Neutrophil (primary cell): ENCODE data around the gene CFB.
"Not testable (repeated sequence)": the region's sequence is repeated elsewhere in the genome, so short reads cannot be mapped to it uniquely, and the experiment has no call there.

Experiments
- H3K27ac ChIP-seq: fragments of 200-600 bp; sonication (generic); 2 replicates; pipeline ENCODE4 v1.5.1; 2016; ENCODE audit warnings: mild to moderate bottlenecking, moderate library complexity
- H3K27me3 ChIP-seq: fragments of 200-600 bp; sonication (generic); 2 replicates; pipeline ENCODE4 v1.6.0; 2016; ENCODE audit warnings: mild to moderate bottlenecking
- H3K36me3 ChIP-seq: fragments of 200-600 bp; sonication (generic); 2 replicates; pipeline ENCODE4 v1.5.1; 2017
- H3K4me1 ChIP-seq, 2 experiments: fragments of 200-600 bp in 1 of 2; sonication (generic) in 1 of 2; 1 replicate in 1 of 2; 2 replicates in 1 of 2; pipeline versions ENCODE4 v1.5.1 to v1.6.1; 2013 to 2016; ENCODE audit warnings: low read depth in 1 of 2, low read length in 1 of 2, mild to moderate bottlenecking in 1 of 2, moderate library complexity in 1 of 2; ENCODE audit not compliant: control insufficient read depth in 1 of 2, insufficient read depth in 1 of 2
- H3K4me3 ChIP-seq, 2 experiments: fragments of 200-600 bp in 1 of 2; sonication (generic) in 1 of 2; 1 replicate in 1 of 2; 2 replicates in 1 of 2; pipeline ENCODE4 v1.5.1; 2013 to 2016; ENCODE audit warnings: low read depth in 1 of 2, low read length in 1 of 2, mild to moderate bottlenecking in 1 of 2, moderate library complexity in 1 of 2
- H3K9me3 ChIP-seq: fragments of 200-600 bp; sonication (generic); 2 replicates; pipeline ENCODE4 v1.5.1; 2016
- TF ChIP-seq, protein P1 (sequence below): fragments of 200-600 bp; sonication (generic); IDR thresholded peaks from 2 replicates; pipeline ENCODE4 v1.5.1; 2016; ENCODE audit warnings: antibody characterized with exemption

The CFB gene

DNA sequence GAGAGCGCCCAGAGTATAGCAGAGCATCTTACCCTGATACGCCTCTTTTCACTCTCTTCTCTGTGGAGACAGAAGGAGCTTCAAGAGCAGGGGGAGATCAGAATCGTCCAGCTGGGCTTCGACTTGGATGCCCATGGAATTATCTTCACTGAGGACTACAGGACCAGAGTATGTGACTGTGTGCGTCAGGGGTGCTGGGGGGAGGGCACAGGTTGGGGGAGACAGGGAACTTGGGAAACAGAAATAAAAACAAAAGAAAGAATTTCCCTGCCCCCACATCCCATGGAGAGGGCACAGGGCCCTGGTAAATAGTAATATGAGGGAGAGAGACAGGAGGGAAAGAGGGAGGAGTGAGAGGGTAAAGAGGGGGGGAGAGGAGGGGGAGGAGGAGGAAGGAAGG, 32.9 kb downstream of the CFB start:
- no peak overlapping the region for H3K27ac ChIP-seq

DNA sequence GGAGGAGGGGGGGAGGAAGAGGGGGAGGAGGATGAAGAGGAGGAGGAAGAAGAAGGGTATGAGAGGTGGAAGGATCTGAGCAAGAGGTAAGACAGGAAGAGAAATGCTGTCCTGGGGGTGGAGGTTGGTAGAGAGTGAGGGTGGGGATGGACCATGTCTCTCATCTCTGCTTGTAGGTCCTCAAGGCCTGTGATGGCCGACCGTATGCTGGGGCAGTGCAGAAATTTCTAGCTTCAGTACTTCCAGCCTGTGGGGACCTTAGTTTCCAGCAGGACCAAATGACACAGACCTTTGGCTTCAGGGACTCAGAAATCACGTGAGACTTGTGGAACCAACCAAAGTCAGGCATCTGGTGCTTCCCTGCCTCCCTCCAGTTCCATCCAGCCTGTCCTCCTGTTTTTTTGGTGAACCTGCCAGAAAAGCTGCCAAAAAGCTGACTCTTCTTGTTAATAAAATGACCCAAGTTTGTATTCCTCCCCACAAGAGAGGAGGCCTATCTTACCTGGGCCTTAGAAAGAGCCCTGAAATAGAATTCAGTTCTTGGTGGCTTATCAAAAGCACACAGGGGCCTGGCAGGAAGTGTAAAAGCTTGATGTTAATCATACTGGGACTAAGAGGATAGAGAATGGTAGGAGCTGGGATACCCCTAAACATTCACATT, 33.5 kb downstream of the CFB start:
- H3K4me1 ChIP-seq, result no peaks in the 10 kb centered on the region
- no peak overlapping the region for H3K4me3 ChIP-seq
- TF ChIP-seq, protein P1, sequence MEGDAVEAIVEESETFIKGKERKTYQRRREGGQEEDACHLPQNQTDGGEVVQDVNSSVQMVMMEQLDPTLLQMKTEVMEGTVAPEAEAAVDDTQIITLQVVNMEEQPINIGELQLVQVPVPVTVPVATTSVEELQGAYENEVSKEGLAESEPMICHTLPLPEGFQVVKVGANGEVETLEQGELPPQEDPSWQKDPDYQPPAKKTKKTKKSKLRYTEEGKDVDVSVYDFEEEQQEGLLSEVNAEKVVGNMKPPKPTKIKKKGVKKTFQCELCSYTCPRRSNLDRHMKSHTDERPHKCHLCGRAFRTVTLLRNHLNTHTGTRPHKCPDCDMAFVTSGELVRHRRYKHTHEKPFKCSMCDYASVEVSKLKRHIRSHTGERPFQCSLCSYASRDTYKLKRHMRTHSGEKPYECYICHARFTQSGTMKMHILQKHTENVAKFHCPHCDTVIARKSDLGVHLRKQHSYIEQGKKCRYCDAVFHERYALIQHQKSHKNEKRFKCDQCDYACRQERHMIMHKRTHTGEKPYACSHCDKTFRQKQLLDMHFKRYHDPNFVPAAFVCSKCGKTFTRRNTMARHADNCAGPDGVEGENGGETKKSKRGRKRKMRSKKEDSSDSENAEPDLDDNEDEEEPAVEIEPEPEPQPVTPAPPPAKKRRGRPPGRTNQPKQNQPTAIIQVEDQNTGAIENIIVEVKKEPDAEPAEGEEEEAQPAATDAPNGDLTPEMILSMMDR, result no peak
- no peak overlapping the region for H3K27ac ChIP-seq
- H3K9me3 ChIP-seq, result no peaks in the 10 kb centered on the region
- H3K36me3 ChIP-seq, result peaks cover 15% of the 10 kb centered on the region
- no peaks in the 10 kb centered on the region for H3K27me3 ChIP-seq

More for the DNA sequence above, 32.9 kb downstream of the CFB start:
- H3K4me3 ChIP-seq, result no peak overlapping the region
- no peaks in the 10 kb centered on the region for H3K9me3 ChIP-seq
- no peaks in the 10 kb centered on the region for H3K27me3 ChIP-seq
- peaks cover 15% of the 10 kb centered on the region for H3K36me3 ChIP-seq
- TF ChIP-seq, protein P1, result no peak
- no peaks in the 10 kb centered on the region for H3K4me1 ChIP-seq

DNA sequence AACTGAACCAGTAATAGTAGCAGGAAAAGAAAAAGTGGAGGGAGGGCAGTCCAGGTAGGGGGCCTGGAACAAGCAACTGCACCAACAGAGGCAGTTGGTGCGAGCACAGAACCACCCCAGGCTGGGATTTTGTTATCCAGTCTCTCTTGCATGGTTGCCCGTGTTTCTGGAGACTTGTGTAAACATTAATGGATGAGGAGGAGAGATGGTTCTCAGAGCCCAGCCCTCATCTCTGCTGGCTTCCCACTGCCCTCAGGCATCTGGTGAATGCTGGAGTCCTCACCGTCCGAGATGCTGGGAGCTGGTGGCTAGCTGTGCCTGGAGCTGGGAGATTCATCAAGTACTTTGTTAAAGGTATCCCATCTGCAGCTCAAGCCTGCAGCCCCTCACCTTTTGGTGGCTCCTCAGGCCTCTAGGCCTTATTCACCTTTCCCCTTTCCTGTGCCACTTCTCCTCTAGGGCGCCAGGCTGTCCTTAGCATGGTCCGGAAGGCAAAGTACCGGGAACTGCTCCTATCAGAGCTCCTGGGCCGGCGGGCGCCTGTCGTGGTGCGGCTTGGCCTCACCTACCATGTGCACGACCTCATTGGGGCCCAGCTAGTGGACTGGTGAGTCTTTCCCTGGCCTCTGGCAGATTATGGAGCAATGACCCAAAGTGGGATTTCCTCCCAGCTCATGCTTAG, 34.4 kb downstream of the CFB start:
- H3K4me1 ChIP-seq, H3K4me3 ChIP-seq, H3K27me3 ChIP-seq, H3K27ac ChIP-seq, H3K9me3 ChIP-seq: not testable (repeated sequence)
- peaks cover 15% of the 10 kb centered on the region for H3K36me3 ChIP-seq

DNA sequence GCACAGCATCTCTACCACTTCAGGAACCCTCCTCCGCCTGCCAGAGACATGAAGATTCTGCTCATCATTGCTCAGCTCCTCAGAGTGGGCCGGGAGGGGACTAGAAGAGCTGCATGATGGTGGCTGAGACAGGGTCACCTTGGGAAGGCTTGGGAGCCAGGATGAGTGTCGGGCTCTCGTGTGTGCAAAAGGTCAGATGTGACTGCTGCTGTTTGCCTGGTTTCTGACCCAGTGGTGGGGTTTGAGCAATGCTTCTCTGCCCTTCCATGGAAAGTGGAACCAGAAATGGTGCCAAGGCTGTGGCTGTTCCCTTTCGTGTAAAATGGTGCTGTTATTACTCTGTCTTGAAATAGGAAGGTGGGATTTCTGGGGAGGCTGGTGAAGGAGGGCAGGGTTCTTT, 35.1 kb downstream of the CFB start:
- not testable (repeated sequence) for H3K4me3 ChIP-seq, H3K4me1 ChIP-seq, H3K27me3 ChIP-seq, H3K9me3 ChIP-seq, H3K27ac ChIP-seq
- peaks cover 15% of the 10 kb centered on the region for H3K36me3 ChIP-seq

DNA sequence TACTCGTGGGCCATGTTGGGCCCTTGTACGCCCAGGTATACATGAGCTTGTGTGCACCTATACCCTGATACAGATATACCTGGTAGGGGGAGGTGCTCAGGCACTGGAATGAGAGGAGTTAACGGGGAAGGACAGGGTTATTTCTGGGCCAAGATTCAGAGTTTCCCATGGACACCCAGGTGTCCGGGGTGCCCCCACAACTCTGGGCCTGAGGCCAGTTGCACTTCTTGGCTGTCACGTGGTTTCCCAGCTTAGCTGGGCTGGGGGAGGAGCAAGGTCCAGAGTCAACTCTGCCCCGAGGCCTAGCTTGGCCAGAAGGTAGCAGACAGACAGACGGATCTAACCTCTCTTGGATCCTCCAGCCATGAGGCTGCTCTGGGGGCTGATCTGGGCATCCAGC, 35.8 kb downstream of the CFB start, which contains the start of gene C4A:
TSS of gene C4A (plus strand) at position 314 of the 400 bp plus-strand sequence. CDS start at position 365, 51 bp downstream.
- not testable (repeated sequence) for H3K4me1 ChIP-seq, H3K4me3 ChIP-seq, H3K9me3 ChIP-seq, H3K27me3 ChIP-seq, H3K27ac ChIP-seq
- peaks cover 15% of the 10 kb centered on the region for H3K36me3 ChIP-seq

DNA sequence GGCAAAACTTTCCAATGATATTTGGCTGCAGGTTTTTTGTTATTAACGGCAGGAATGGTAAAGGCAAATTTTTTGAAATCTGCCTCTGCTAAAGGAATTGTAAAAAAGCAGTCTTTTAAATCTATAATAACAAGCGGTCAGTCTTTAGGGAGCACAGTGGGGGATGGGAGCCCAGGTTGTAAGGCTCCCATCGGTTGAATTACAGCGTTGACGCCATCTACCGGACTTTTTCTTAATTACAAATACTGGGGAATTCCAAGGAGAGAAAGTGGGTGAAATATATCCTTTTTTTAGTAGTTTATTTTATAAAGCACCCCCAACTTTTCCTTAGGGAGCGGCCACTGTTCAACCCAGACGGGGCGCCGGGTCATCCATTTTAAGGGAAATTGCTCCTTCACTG, 43.5 kb downstream of the CFB start:
- not testable (repeated sequence) for H3K4me1 ChIP-seq, H3K9me3 ChIP-seq, H3K27me3 ChIP-seq, H3K36me3 ChIP-seq, H3K27ac ChIP-seq, H3K4me3 ChIP-seq

DNA sequence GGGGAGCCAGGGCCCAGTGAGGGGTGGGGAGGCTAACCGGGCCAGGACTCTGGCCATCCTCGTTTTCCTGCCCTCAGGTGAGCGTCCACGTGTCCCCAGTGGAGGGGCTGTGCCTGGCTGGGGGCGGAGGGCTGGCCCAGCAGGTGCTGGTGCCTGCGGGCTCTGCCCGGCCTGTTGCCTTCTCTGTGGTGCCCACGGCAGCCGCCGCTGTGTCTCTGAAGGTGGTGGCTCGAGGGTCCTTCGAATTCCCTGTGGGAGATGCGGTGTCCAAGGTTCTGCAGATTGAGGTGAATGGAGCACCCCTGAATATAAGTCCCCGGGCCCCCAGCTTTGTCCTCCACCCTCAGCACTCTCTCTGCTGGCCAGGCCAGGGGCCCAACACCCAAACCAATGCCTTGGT, 48.5 kb downstream of the CFB start:
- not testable (repeated sequence) for H3K4me1 ChIP-seq, H3K27ac ChIP-seq, H3K27me3 ChIP-seq, H3K9me3 ChIP-seq, H3K4me3 ChIP-seq, H3K36me3 ChIP-seq

DNA sequence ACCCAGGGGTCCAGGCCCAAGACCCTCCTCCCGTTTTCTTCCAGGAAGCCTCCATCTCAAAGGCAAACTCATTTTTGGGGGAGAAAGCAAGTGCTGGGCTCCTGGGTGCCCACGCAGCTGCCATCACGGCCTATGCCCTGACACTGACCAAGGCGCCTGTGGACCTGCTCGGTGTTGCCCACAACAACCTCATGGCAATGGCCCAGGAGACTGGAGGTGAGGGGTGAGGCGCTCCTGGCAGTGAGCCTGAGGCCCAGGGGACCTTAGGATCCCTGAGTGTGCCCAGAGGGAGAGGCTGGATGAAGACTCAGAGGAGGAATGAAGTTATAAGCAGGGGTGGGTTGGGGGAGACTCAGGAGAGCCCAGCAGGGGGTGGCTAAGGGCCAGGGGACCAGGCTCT, 50.5 kb downstream of the CFB start:
- H3K36me3 ChIP-seq, H3K4me1 ChIP-seq, H3K27ac ChIP-seq, H3K9me3 ChIP-seq, H3K27me3 ChIP-seq, H3K4me3 ChIP-seq: not testable (repeated sequence)
